SKM-1 (cell line): Measurements from ENCODE around the gene CEP95.
"Not testable (repeated sequence)": the region's sequence is repeated elsewhere in the genome, so short reads cannot be mapped to it uniquely, and the experiment has no call there.

Source experiments
- DNase-seq: peaks from one replicate; lab custom pipeline; 2025; ENCODE audit not compliant: unreplicated experiment; lab: John Stamatoyannopoulos, UW

CEP95 gene

GRCh38 chr17:64506576-64507412, at the start of gene CEP95:
Gene CEP95, plus strand, starts transcription at chr17:64506977. Its CDS starts 121 bp downstream, at chr17:64507098.
- DNase-seq: peak; percentile 89

- DNase-seq: no peak
These were observed 49.6 kb upstream of the CEP95 start for GRCh38 chr17:64457156-64457555.

- DNase-seq: no peak
These were observed 48.0 kb upstream of the CEP95 start for GRCh38 chr17:64458756-64459155.

GRCh38 chr17:64459284-64459747, 47.5 kb upstream of the CEP95 start:
- DNase-seq: no peak

GRCh38 chr17:64459818-64460217, 47.0 kb upstream of the CEP95 start:
- not testable (repeated sequence) for DNase-seq

- DNase-seq: no peak
These were observed 45.8 kb upstream of the CEP95 start for GRCh38 chr17:64460955-64461354.

GRCh38 chr17:64461788-64462187, 45.0 kb upstream of the CEP95 start:
- DNase-seq: no peak

- DNase-seq: no peak
These were observed 40.6 kb upstream of the CEP95 start for GRCh38 chr17:64466019-64466735.

- not testable (repeated sequence) for DNase-seq
These were observed 39.9 kb upstream of the CEP95 start for GRCh38 chr17:64466834-64467233.

GRCh38 chr17:64470625-64471024, 36.2 kb upstream of the CEP95 start:
- DNase-seq: no peak

- DNase-seq: no peak
These were observed 35.3 kb upstream of the CEP95 start for GRCh38 chr17:64471440-64471839.

- DNase-seq: no peak
These were observed 34.2 kb upstream of the CEP95 start for GRCh38 chr17:64472564-64472963.

- no peak for DNase-seq
These were observed 28.9 kb upstream of the CEP95 start for GRCh38 chr17:64477849-64478248.

GRCh38 chr17:64480951-64481350, 25.8 kb upstream of the CEP95 start:
- no peak for DNase-seq

GRCh38 chr17:64484380-64484779, 22.4 kb upstream of the CEP95 start:
- DNase-seq: no peak

GRCh38 chr17:64488301-64488700, 18.5 kb upstream of the CEP95 start:
- no peak for DNase-seq

- peak; percentile 54 for DNase-seq
These were observed 15.5 kb upstream of the CEP95 start for GRCh38 chr17:64491034-64491860.

GRCh38 chr17:64491994-64492393, 14.8 kb upstream of the CEP95 start:
- DNase-seq: no peak

GRCh38 chr17:64492481-64493109, 14.2 kb upstream of the CEP95 start:
- no peak for DNase-seq

GRCh38 chr17:64494121-64494520, 12.7 kb upstream of the CEP95 start:
- DNase-seq: no peak

GRCh38 chr17:64495300-64495699, 11.5 kb upstream of the CEP95 start:
- DNase-seq: not testable (repeated sequence)
